ENCODE results near the gene PPIE. TPM values are rescaled to one million over a fixed set of nuclear protein-coding genes. Genes with fewer than 3 reads are reported as not detected.
A peak's percentile ranks its signal among the peaks of the same experiment; 100 is the strongest.
"Not testable (repeated sequence)": the region's sequence is repeated elsewhere in the genome, so short reads cannot be mapped to it uniquely, and the experiment has no call there.

PPIE gene
- total RNA-seq, 1 donor from 2014 or later: 32.4 TPM

GRCh38 chr1:39782103-39782502, 43.4 kb downstream of the PPIE start:
- Histone ChIP-seq H3K9me3 (no peaks in the 10 kb centered on the region), H3K27me3 (no peaks in the 10 kb centered on the region), H3K4me3 (no peak overlapping the region), H3K36me3 (no peaks in the 10 kb centered on the region), H3K4me1 (no peaks in the 10 kb centered on the region), H3K27ac (no peak overlapping the region)
- no peak for DNase-seq (ENCODE audit: extremely low spot score in 2 of 2)
- TF ChIP-seq CTCF (IDR thresholded peaks at IDR 0.05) (no peak), POLR2A (IDR thresholded peaks at IDR 0.05) (no peak), POLR2AphosphoS5 (IDR thresholded peaks at IDR 0.05; ENCODE audit: insufficient read depth in 1 of 2, low read depth in 1 of 2) (no peak)
- intact Hi-C loops (cut with DNase I): no loop called here

GRCh38 chr1:39782685-39783084, 44.0 kb downstream of the PPIE start:
- H3K4me1 ChIP-seq; H3K36me3 ChIP-seq; H3K9me3 ChIP-seq; H3K4me3 ChIP-seq; H3K27ac ChIP-seq; H3K27me3 ChIP-seq; intact Hi-C loops (cut with DNase I); DNase-seq (ENCODE audit: extremely low spot score in 2 of 2): not testable (repeated sequence)

- H3K27ac ChIP-seq; H3K4me1 ChIP-seq; H3K36me3 ChIP-seq; DNase-seq (ENCODE audit: extremely low spot score in 2 of 2); H3K27me3 ChIP-seq; H3K4me3 ChIP-seq; intact Hi-C loops (cut with DNase I); H3K9me3 ChIP-seq: not testable (repeated sequence)
Measured at GRCh38 chr1:39786303-39787107, 47.8 kb downstream of the PPIE start.

- H3K4me1 ChIP-seq; H3K4me3 ChIP-seq; H3K9me3 ChIP-seq; H3K36me3 ChIP-seq; H3K27ac ChIP-seq; intact Hi-C loops (cut with DNase I); DNase-seq (ENCODE audit: extremely low spot score in 2 of 2); H3K27me3 ChIP-seq: not testable (repeated sequence)
Measured at GRCh38 chr1:39787108-39787375, 48.4 kb downstream of the PPIE start.

GRCh38 chr1:39787468-39787867, 48.8 kb downstream of the PPIE start:
- no peak overlapping the region for H3K27ac ChIP-seq
- H3K4me3 ChIP-seq: no peak overlapping the region
- intact Hi-C loops (cut with DNase I): no loop called here
- H3K36me3 ChIP-seq: no peaks in the 10 kb centered on the region
- H3K4me1 ChIP-seq: peaks cover 6% of the 10 kb centered on the region
- DNase-seq (ENCODE audit: extremely low spot score in 2 of 2): no peak
- no peaks in the 10 kb centered on the region for H3K9me3 ChIP-seq
- no peaks in the 10 kb centered on the region for H3K27me3 ChIP-seq
- TF ChIP-seq POLR2AphosphoS5 (IDR thresholded peaks at IDR 0.05; ENCODE audit: insufficient read depth in 1 of 2, low read depth in 1 of 2) (no peak), POLR2A (IDR thresholded peaks at IDR 0.05) (no peak), CTCF (IDR thresholded peaks at IDR 0.05) (no peak)

- peak overlapping the region in 1 of 2 donors; percentile 49 for H3K4me3 ChIP-seq
- H3K9me3 ChIP-seq; H3K36me3 ChIP-seq; intact Hi-C loops (cut with DNase I); H3K27ac ChIP-seq; H3K27me3 ChIP-seq; H3K4me1 ChIP-seq; DNase-seq (ENCODE audit: extremely low spot score in 2 of 2): not testable (repeated sequence)
Measured at GRCh38 chr1:39787964-39788363, 49.3 kb downstream of the PPIE start.

GRCh38 chr1:39788426-39788757, 49.7 kb downstream of the PPIE start:
- no peak for DNase-seq (ENCODE audit: extremely low spot score in 2 of 2)
- Histone ChIP-seq H3K27me3 (no peaks in the 10 kb centered on the region), H3K9me3 (no peaks in the 10 kb centered on the region), H3K4me1 (peaks cover 6% of the 10 kb centered on the region), H3K4me3 (peak overlapping the region; percentile 46 to 49), H3K36me3 (no peaks in the 10 kb centered on the region), H3K27ac (no peak overlapping the region)
- intact Hi-C loops (cut with DNase I): no loop called here
- TF ChIP-seq POLR2AphosphoS5 (IDR thresholded peaks at IDR 0.05; ENCODE audit: insufficient read depth in 1 of 2, low read depth in 1 of 2): no peak
- no peak for TF ChIP-seq CTCF (IDR thresholded peaks at IDR 0.05)
- no peak for TF ChIP-seq POLR2A (IDR thresholded peaks at IDR 0.05)
